GM18499 (cell line): ENCODE results near the gene RARS1.

Experiments
- ATAC-seq: cut with Tn5 transposase; IDR thresholded peaks from one replicate; pipeline ENCODE4 v1.9.1; 2021; ENCODE audit warnings: moderate number of reproducible peaks; ENCODE audit not compliant: insufficient read depth, unreplicated experiment

RARS1 gene

GRCh38 chr5:168552146-168552545 is 65.9 kb downstream of the RARS1 start:
- no peak for ATAC-seq

- ATAC-seq = no peak
These were observed 67.3 kb downstream of the RARS1 start for GRCh38 chr5:168553377-168554130.

- ATAC-seq = no peak
These were observed 71.1 kb downstream of the RARS1 start for GRCh38 chr5:168557389-168557788.

- ATAC-seq = no peak
These were observed 76.0 kb downstream of the RARS1 start for GRCh38 chr5:168562279-168562678.

GRCh38 chr5:168563959-168564358 is 77.7 kb downstream of the RARS1 start:
- no peak for ATAC-seq

GRCh38 chr5:168568738-168569137 is 82.5 kb downstream of the RARS1 start:
- ATAC-seq = no peak
